Heart left ventricle (tissue), 16 donors: Measurements from ENCODE around the gene C1QTNF1. TPM values are rescaled to one million over a fixed set of nuclear protein-coding genes. Genes with fewer than 3 reads are reported as not detected.

ENCODE experiments used
- ATAC-seq, 4 donors: fragments of 200-7000 bp; cut with Tn5 transposase; one replicate each; pipeline ENCODE4 v1.9.1; 2020 to 2022; ENCODE audit warnings: moderate library complexity in 4 of 4, mild to moderate bottlenecking in 3 of 4, moderate number of reproducible peaks in 1 of 4
- DNase-seq, 5 donors: peaks; one replicate each; pipeline ENCODE4 v3.0.0-alpha.2; 2020
- H3K27ac ChIP-seq, 12 donors: fragments of 200-600 bp; sonication (generic) in 4 of 12; one replicate each; pipeline versions ENCODE4 v1.5.0 to v1.8.0; 2016 to 2022; ENCODE audit warnings: mild to moderate bottlenecking in 2 of 12
- H3K27me3 ChIP-seq, 9 donors: fragments of 200-600 bp; sonication (generic) in 2 of 9; one replicate each; pipeline versions ENCODE4 v1.5.1 to v1.8.0; 2016 to 2022; ENCODE audit warnings: mild to moderate bottlenecking in 3 of 9
- H3K36me3 ChIP-seq, 9 donors: fragments of 200-600 bp; sonication (generic) in 2 of 9; one replicate each; pipeline versions ENCODE4 v1.5.0 to v1.8.0; 2018 to 2022; ENCODE audit warnings: mild to moderate bottlenecking in 2 of 9
- H3K4me1 ChIP-seq, 12 donors: fragments of 200-600 bp; sonication (generic) in 4 of 12; one replicate each; pipeline versions ENCODE4 v1.5.0 to v1.8.0; 2016 to 2022; ENCODE audit warnings: mild to moderate bottlenecking in 3 of 12
- H3K4me3 ChIP-seq, 12 donors: fragments of 200-600 bp; sonication (generic) in 4 of 12; one replicate each; pipeline versions ENCODE4 v1.5.0 to v1.8.0; 2017 to 2022; ENCODE audit warnings: mild to moderate bottlenecking in 9 of 12, moderate library complexity in 4 of 12
- H3K9me3 ChIP-seq, 12 donors: fragments of 200-600 bp; sonication (generic) in 4 of 12; one replicate each; pipeline versions ENCODE4 v1.5.0 to v1.8.0; 2016 to 2022; ENCODE audit warnings: mild to moderate bottlenecking in 1 of 12
- POLR2A ChIP-seq, 2 donors: fragments of 450-650 bp; IDR thresholded peaks; one replicate each; pipeline ENCODE4 v1.6.1; 2017; ENCODE audit warnings: antibody characterized with exemption in 2 of 2, mild to moderate bottlenecking in 2 of 2, moderate library complexity in 2 of 2
- WGBS, 4 donors: extraction: QIAGEN DNeasy Blood & Tissue Kit in 2 of 4; methylation state at CpG; one replicate each; pipeline versions ENCODE4 v1.1.5 to v1.1.7; 2013 to 2018; 5-methylcytosine and 5-hydroxymethylcytosine counted together
- intact Hi-C, 10 donors: fragments of 100-400 bp; cut with DNase I; formaldehyde crosslinking; loops; one replicate each; pipeline versions ENCODE4 v1.11.1 to v1.14.2; 2022
- polyA plus RNA-seq, 2 donors: library from polyadenylated mRNA; stranded (reverse); fragments of 200-250 nt; gene quantifications; one replicate each; pipeline ENCODE4 v1.2.3, GENCODE V29; 2013
- total RNA-seq, 9 donors: library from RNA; depleted of rRNA in 2 of 9; stranded (reverse); fragments of >200 nt in 2 of 9; fragmentation: NEBNext Ultra II Directional in 3 of 9; extraction: Animal tissue kit (Norgen Biotek cat#: 25700) in 3 of 9; gene quantifications; one replicate each; pipeline versions ENCODE4 v1.1.0 to v1.2.4, GENCODE V29; 2016 to 2023
- TF ChIP-seq, protein P1 (sequence below), 12 donors: fragments of 200-600 bp; sonication (generic) in 4 of 12; IDR thresholded peaks; one replicate each; pipeline versions ENCODE4 v1.5.0 to v1.8.0; 2018 to 2022; ENCODE audit warnings: antibody characterized with exemption in 12 of 12, mild to moderate bottlenecking in 5 of 12
- donor health status: ischemic (EF 13 %, LVEDD 7.1; RV severe dilation, severe dysfunction).
- donor health status: healthy with polysubstance abuse.
- donor health status: DM: no; HTN: yes; CAD: no.
- donor health status: DM: no; HTN: no; CAD: no.
- donor health status: ischemic (EF 25% LVEDD 6.9; RV normal size, moderate dysfunction).
- donor health status: ischemic (EF 25% LVEDD 5.7; RV mildly dilated, moderate dysfunction).
- donor health status: healthy.
- donor health status: DM: yes; HTN: yes; CAD: no.
- donor health status: ischemic (EF 35%, LVEDD 5.7; RV mildly dilated, moderate dysfunction).
- donor health status: nonischemic (EF 11% LVEDD 7.7; RV severe dilation, severe dysfunction).
- donor health status: DM: yes; HTN: yes; CAD: no.
- donor health status: PGD.
- donor health status: ischemic (EF 29% LVEDD 5.4; RV normal size, mild dysfunction).
- donor health status: nonischemic (EF 23%, LVEDD 6.1; RV moderate dilation, normal function).

The C1QTNF1 gene
- total and polyA plus RNA-seq, 11 donors, result 37.0 to 406 (median 85.5) TPM

GRCh38 chr17:78997231-78997741 is 26.7 kb upstream of the C1QTNF1 start:
- 91 to 95% (median 94%) methylated on average over 23 to 27 of the region's 27 CpGs for WGBS, 4 donors
- ATAC-seq, result no peak
- Histone ChIP-seq H3K27ac (no peak overlapping the region), H3K4me3 (no peak overlapping the region), H3K4me1 (peaks cover 0 to 49% (median 19%) of the 10 kb centered on the region in 12 donors), H3K9me3 (no peaks in the 10 kb centered on the region), H3K27me3 (no peaks in the 10 kb centered on the region), H3K36me3 (peaks cover 0 to 75% (median 48%) of the 10 kb centered on the region in 9 donors)
- TF ChIP-seq, protein P1, sequence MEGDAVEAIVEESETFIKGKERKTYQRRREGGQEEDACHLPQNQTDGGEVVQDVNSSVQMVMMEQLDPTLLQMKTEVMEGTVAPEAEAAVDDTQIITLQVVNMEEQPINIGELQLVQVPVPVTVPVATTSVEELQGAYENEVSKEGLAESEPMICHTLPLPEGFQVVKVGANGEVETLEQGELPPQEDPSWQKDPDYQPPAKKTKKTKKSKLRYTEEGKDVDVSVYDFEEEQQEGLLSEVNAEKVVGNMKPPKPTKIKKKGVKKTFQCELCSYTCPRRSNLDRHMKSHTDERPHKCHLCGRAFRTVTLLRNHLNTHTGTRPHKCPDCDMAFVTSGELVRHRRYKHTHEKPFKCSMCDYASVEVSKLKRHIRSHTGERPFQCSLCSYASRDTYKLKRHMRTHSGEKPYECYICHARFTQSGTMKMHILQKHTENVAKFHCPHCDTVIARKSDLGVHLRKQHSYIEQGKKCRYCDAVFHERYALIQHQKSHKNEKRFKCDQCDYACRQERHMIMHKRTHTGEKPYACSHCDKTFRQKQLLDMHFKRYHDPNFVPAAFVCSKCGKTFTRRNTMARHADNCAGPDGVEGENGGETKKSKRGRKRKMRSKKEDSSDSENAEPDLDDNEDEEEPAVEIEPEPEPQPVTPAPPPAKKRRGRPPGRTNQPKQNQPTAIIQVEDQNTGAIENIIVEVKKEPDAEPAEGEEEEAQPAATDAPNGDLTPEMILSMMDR (IDR thresholded peaks at IDR 0.05), result no peak
- TF ChIP-seq POLR2A (IDR thresholded peaks at IDR 0.05), result no peak
- intact Hi-C loops, result loop anchor here in 1 of 10 donors (5.0 kb wide), 1 partner anchor 395 kb away; no protein-coding TSS in a partner anchor
- DNase-seq, result peak in 1 of 5 donors; percentile 18

DNA sequence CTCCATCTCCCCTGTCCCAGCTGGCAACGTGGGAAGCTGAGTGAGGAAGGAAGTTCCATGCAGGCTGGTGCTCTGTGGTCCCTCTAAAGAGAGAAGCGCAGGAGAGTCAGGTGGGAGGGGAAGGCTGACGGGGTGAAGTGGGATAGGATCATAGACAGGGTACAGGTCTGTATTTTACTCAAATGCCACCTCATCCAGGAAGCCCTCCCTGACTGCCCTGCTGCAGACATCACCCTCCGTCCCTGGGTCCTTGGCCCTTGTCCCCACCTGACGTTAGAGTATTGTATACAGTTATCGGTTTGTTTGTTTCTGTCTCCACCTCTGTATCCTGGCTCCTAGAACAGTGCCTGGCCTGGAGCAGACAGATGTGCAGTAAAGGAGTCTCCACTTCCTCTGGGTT is 26.1 kb upstream of the C1QTNF1 start:
- peak in 1 of 4 donors; percentile 5 for ATAC-seq
- Histone ChIP-seq H3K4me3 (no peak overlapping the region), H3K36me3 (peaks cover 0 to 69% (median 42%) of the 10 kb centered on the region in 9 donors), H3K27ac (peak overlapping the region in 6 of 12 donors; percentile 14 to 70 (median 48)), H3K9me3 (no peaks in the 10 kb centered on the region), H3K27me3 (no peaks in the 10 kb centered on the region), H3K4me1 (peaks cover 0 to 48% (median 19%) of the 10 kb centered on the region in 12 donors)
- DNase-seq, result peak in 1 of 5 donors; percentile 20
- intact Hi-C loops, result loop anchor here in 1 of 10 donors (5.0 kb wide), 1 partner anchor 394 kb away; no protein-coding TSS in a partner anchor
- WGBS, 4 donors, result 69 to 79% (median 75%) methylated on average over 6 of the region's 6 CpGs
- no peak for TF ChIP-seq POLR2A (IDR thresholded peaks at IDR 0.05)
- TF ChIP-seq, protein P1 (IDR thresholded peaks at IDR 0.05), result no peak

- WGBS, 4 donors, result 36 to 54% (median 52%) methylated on average over 20 to 28 of the region's 28 CpGs
- intact Hi-C loops, result loop anchor here in 1 of 10 donors (5.0 kb wide), 1 partner anchor 394 kb away; no protein-coding TSS in a partner anchor
- peaks cover 0 to 63% (median 39%) of the 10 kb centered on the region in 9 donors for H3K36me3 ChIP-seq
- peak; percentile 72 to 78 (median 76) for ATAC-seq
- no peak overlapping the region for H3K4me3 ChIP-seq
- no peak for TF ChIP-seq POLR2A (IDR thresholded peaks at IDR 0.05)
- TF ChIP-seq, protein P1 (IDR thresholded peaks at IDR 0.05), result peak in 5 of 12 donors; percentile 6 to 23 (median 18)
- DNase-seq, result peak; percentile 63 to 86 (median 83)
- peak overlapping the region in 11 of 12 donors; percentile 41 to 70 (median 53) for H3K27ac ChIP-seq
- peaks cover 0 to 43% (median 19%) of the 10 kb centered on the region in 12 donors for H3K4me1 ChIP-seq
- no peaks in the 10 kb centered on the region for H3K9me3 ChIP-seq
- no peaks in the 10 kb centered on the region for H3K27me3 ChIP-seq
Measured at GRCh38 chr17:78998311-78999055, 25.5 kb upstream of the C1QTNF1 start.
